ENCODE measurements around the gene NEB.
"Not testable (repeated sequence)": the region's sequence is repeated elsewhere in the genome, so short reads cannot be mapped to it uniquely, and the experiment has no call there.

NEB gene

GRCh38 chr2:151641895-151642294 is 92.4 kb downstream of the NEB start:
- H3K36me3 Mint-ChIP-seq; H3K27ac Mint-ChIP-seq; H3K27me3 Mint-ChIP-seq; H3K9me3 Mint-ChIP-seq; DNase-seq (ENCODE audit: low spot score in 2 of 2); ATAC-seq (ENCODE audit: low read depth); H3K4me3 Mint-ChIP-seq: not testable (repeated sequence)
- H3K4me1 Mint-ChIP-seq, result peaks cover 21% of the 10 kb centered on the region

GRCh38 chr2:151640087-151640486 is 94.2 kb downstream of the NEB start:
- no peak for ATAC-seq (ENCODE audit: low read depth)
- H3K27me3 Mint-ChIP-seq, result no peaks in the 10 kb centered on the region
- peak overlapping the region; percentile 8 for H3K27ac Mint-ChIP-seq
- DNase-seq (ENCODE audit: low spot score in 2 of 2), result no peak
- peaks cover 18% of the 10 kb centered on the region for H3K4me1 Mint-ChIP-seq
- H3K4me3 Mint-ChIP-seq, result no peak overlapping the region
- no peaks in the 10 kb centered on the region for H3K9me3 Mint-ChIP-seq
- H3K36me3 Mint-ChIP-seq, result peaks cover 4% of the 10 kb centered on the region

GRCh38 chr2:151638990-151639389 is 95.3 kb downstream of the NEB start:
- Mint-ChIP-seq H3K36me3 (peaks cover 7% of the 10 kb centered on the region), H3K9me3 (peaks cover under 1% of the 10 kb centered on the region), H3K4me1 (peaks cover 18% of the 10 kb centered on the region), H3K4me3 (no peak overlapping the region), H3K27ac (peak overlapping the region; percentile 91), H3K27me3 (no peaks in the 10 kb centered on the region)
- ATAC-seq (ENCODE audit: low read depth) (no peak), DNase-seq (ENCODE audit: low spot score in 2 of 2) (no peak)

GRCh38 chr2:151638191-151638933 is 95.9 kb downstream of the NEB start:
- Mint-ChIP-seq H3K36me3 (peaks cover 6% of the 10 kb centered on the region), H3K4me3 (peak overlapping the region; percentile 74), H3K9me3 (peaks cover 2% of the 10 kb centered on the region), H3K27me3 (no peaks in the 10 kb centered on the region), H3K27ac (peak overlapping the region; percentile 91), H3K4me1 (peaks cover 18% of the 10 kb centered on the region)
- DNase-seq (ENCODE audit: low spot score in 2 of 2) (peak; percentile 14 to 39), ATAC-seq (ENCODE audit: low read depth) (peak; percentile 49)

GRCh38 chr2:151637271-151637781 is 97.0 kb downstream of the NEB start:
- H3K27ac Mint-ChIP-seq, result peak overlapping the region; percentile 91
- H3K36me3 Mint-ChIP-seq, result peaks cover 6% of the 10 kb centered on the region
- DNase-seq (ENCODE audit: low spot score in 2 of 2), result peak; percentile 34 to 45
- no peaks in the 10 kb centered on the region for H3K27me3 Mint-ChIP-seq
- H3K9me3 Mint-ChIP-seq, result peaks cover 2% of the 10 kb centered on the region
- peak; percentile 95 for ATAC-seq (ENCODE audit: low read depth)
- H3K4me3 Mint-ChIP-seq, result peak overlapping the region; percentile 74
- H3K4me1 Mint-ChIP-seq, result peaks cover 18% of the 10 kb centered on the region

- no peak for ATAC-seq (ENCODE audit: low read depth)
- peaks cover 7% of the 10 kb centered on the region for H3K36me3 Mint-ChIP-seq
- peaks cover 2% of the 10 kb centered on the region for H3K9me3 Mint-ChIP-seq
- no peaks in the 10 kb centered on the region for H3K27me3 Mint-ChIP-seq
- H3K4me1 Mint-ChIP-seq, result peaks cover 16% of the 10 kb centered on the region
- H3K27ac Mint-ChIP-seq, result no peak overlapping the region
- H3K4me3 Mint-ChIP-seq, result no peak overlapping the region
- DNase-seq (ENCODE audit: low spot score in 2 of 2), result no peak
These were observed 99.4 kb downstream of the NEB start for GRCh38 chr2:151634736-151635467.

GRCh38 chr2:151632993-151633565 is 101.2 kb downstream of the NEB start:
- DNase-seq (ENCODE audit: low spot score in 2 of 2) (no peak), ATAC-seq (ENCODE audit: low read depth) (no peak)
- H3K27ac Mint-ChIP-seq, result no peak overlapping the region
- peaks cover 2% of the 10 kb centered on the region for H3K9me3 Mint-ChIP-seq
- peaks cover 11% of the 10 kb centered on the region for H3K4me1 Mint-ChIP-seq
- peaks cover 7% of the 10 kb centered on the region for H3K36me3 Mint-ChIP-seq
- H3K4me3 Mint-ChIP-seq, result no peak overlapping the region
- no peaks in the 10 kb centered on the region for H3K27me3 Mint-ChIP-seq

- Mint-ChIP-seq H3K4me1 (no peaks in the 10 kb centered on the region), H3K9me3 (peaks cover 2% of the 10 kb centered on the region), H3K4me3 (no peak overlapping the region), H3K36me3 (peaks cover 7% of the 10 kb centered on the region), H3K27ac (no peak overlapping the region), H3K27me3 (no peaks in the 10 kb centered on the region)
- ATAC-seq (ENCODE audit: low read depth) (no peak), DNase-seq (ENCODE audit: low spot score in 2 of 2) (no peak)
These were observed 103.9 kb downstream of the NEB start for GRCh38 chr2:151630372-151630771.

GRCh38 chr2:151627353-151627752 is 106.9 kb downstream of the NEB start:
- Mint-ChIP-seq H3K27ac (no peak overlapping the region), H3K4me3 (no peak overlapping the region), H3K36me3 (peaks cover 2% of the 10 kb centered on the region), H3K27me3 (no peaks in the 10 kb centered on the region), H3K4me1 (no peaks in the 10 kb centered on the region), H3K9me3 (no peaks in the 10 kb centered on the region)
- DNase-seq (ENCODE audit: low spot score in 2 of 2) (no peak), ATAC-seq (ENCODE audit: low read depth) (no peak)

GRCh38 chr2:151624271-151624670 is 110.0 kb downstream of the NEB start:
- H3K36me3 Mint-ChIP-seq, result no peaks in the 10 kb centered on the region
- ATAC-seq (ENCODE audit: low read depth), result no peak
- H3K4me3 Mint-ChIP-seq, result no peak overlapping the region
- no peak for DNase-seq (ENCODE audit: low spot score in 2 of 2)
- H3K9me3 Mint-ChIP-seq, result no peaks in the 10 kb centered on the region
- no peaks in the 10 kb centered on the region for H3K4me1 Mint-ChIP-seq
- no peaks in the 10 kb centered on the region for H3K27me3 Mint-ChIP-seq
- H3K27ac Mint-ChIP-seq, result no peak overlapping the region

GRCh38 chr2:151623631-151624030 is 110.6 kb downstream of the NEB start:
- Mint-ChIP-seq H3K4me1 (no peaks in the 10 kb centered on the region), H3K36me3 (no peaks in the 10 kb centered on the region), H3K4me3 (no peak overlapping the region), H3K27me3 (no peaks in the 10 kb centered on the region), H3K9me3 (no peaks in the 10 kb centered on the region), H3K27ac (no peak overlapping the region)
- DNase-seq (ENCODE audit: low spot score in 2 of 2) (no peak), ATAC-seq (ENCODE audit: low read depth) (no peak)

GRCh38 chr2:151620761-151621160 is 113.5 kb downstream of the NEB start:
- no peak overlapping the region for H3K4me3 Mint-ChIP-seq
- peak overlapping the region; percentile 78 for H3K27ac Mint-ChIP-seq
- no peaks in the 10 kb centered on the region for H3K27me3 Mint-ChIP-seq
- H3K9me3 Mint-ChIP-seq, result no peaks in the 10 kb centered on the region
- ATAC-seq (ENCODE audit: low read depth) (no peak), DNase-seq (ENCODE audit: low spot score in 2 of 2) (no peak)
- no peaks in the 10 kb centered on the region for H3K36me3 Mint-ChIP-seq
- no peaks in the 10 kb centered on the region for H3K4me1 Mint-ChIP-seq

GRCh38 chr2:151619337-151619989 is 114.8 kb downstream of the NEB start:
- Mint-ChIP-seq H3K4me3 (no peak overlapping the region), H3K4me1 (no peaks in the 10 kb centered on the region), H3K27me3 (no peaks in the 10 kb centered on the region), H3K36me3 (no peaks in the 10 kb centered on the region), H3K9me3 (no peaks in the 10 kb centered on the region), H3K27ac (no peak overlapping the region)
- no peak for DNase-seq (ENCODE audit: low spot score in 2 of 2)
- peak; percentile 79 for ATAC-seq (ENCODE audit: low read depth)
